HG03571 (cell line): ENCODE measurements around the gene BRD1.
"Not testable (repeated sequence)": the region's sequence is repeated elsewhere in the genome, so short reads cannot be mapped to it uniquely, and the experiment has no call there.

Experiments
- ATAC-seq: cut with Tn5 transposase; IDR thresholded peaks from one replicate; pipeline ENCODE4 v1.9.1; 2021; ENCODE audit not compliant: unreplicated experiment

Gene BRD1

GRCh38 chr22:49771266-49772065, 56.2 kb downstream of the BRD1 start:
- ATAC-seq, result no peak

DNA sequence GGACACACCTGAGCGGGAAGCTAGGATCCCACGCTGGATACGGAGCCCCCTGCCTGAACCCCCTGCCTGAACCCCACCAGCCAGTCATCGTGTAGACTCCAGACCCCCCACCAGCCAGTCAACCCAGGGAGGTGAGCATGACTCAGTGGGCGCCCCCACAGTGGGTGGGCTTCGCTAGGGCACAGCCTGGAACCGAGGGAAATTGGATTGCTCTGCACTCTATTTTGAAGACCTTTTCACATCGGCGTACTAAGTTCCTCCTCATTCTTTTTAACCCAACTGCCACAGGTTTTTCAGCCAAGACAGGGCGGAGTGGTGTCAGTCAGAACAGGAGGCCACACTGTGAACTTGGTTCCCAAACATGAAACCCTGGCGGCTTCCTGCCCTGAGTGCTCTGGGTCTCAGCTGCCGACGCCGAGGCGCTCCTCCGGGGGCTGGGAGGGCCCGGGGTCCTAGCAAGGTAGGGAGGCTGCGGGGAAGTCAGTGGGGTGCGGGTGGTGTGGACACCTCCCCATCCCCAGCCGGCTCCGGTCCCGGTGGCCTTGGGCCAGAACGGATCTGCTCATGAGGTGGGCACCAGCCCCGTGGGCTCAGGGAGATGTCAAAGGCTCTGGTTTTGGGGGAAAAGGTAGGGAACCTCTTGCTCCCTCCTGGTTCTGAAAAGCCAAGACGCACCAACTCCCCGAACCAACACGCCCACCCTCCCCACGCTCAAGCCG, 57.0 kb downstream of the BRD1 start:
- no peak for ATAC-seq

DNA sequence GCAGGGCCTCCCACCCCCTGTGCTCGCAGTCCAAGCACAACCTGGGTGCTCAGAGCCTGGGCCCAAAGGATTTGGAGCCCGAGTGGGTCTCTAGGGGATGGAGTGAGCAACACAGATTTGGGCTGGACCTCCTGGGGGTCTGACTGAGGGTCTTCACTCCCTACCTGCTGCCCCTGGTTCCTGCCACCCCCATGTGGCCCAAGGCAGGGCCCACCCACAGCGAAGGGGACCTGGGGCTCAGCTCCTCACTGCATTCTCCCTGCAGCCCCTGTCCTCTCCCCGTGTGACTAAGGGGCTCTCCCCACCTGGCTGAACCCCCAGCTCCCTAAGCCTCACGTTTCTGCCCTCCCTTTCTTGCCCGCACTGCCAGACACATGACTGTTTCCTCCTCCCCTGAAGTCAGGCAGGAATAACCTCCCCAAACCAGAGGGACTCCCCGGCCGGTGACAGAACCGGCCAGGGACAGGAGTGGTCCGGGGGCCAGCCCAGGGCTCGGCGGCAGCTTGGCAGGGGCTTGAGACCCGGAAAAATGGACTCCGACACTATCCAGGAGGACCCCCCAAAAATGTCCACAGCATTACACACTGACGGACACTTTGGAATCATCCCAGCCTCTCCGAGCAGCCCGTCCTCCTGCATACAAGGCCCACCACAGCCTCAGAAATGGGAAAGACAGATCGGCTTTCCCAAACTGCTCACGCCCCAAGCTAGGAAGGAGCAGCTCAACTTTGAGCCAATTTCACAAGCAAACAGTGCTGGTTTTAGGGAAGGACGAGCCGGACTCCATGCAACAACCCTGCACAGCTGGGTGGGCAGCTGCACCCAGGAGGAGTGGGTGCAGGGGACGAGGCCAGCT, 57.8 kb downstream of the BRD1 start:
- ATAC-seq, result no peak

DNA sequence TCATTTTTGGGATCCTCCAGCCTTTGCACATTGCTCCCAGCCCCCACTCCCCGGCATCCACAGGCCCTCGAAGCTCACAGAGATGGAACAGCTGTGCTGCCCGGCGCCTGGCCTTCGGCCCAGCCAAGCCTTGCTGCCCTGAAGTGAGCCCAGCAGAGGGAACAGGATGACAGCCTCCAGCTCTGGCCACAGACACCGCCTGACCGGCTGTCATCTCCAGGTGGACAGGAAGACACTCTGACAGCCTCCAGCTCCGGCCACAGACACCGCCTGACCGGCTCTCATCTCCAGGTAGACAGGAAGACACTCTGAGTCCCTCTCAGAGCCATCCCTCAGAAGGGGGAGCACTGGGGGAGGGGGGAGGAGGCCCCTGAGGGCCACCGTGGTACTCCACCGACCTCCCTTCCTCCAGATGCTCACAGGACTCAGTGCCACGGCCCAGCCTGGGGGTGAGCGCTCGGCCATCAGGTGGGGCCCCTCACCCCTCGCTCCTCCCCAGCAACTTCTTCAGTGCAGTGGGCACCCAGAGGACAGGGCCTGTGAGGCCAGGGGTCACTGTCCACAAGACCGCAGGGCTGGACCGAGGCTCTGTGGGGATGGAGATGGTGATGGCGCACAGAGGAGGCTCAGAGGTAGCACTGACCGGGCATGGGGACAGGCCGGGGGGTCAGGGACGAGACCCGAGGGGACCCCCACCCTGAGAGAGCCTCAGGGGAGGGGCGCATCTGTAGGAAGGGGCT, 58.6 kb downstream of the BRD1 start:
- no peak for ATAC-seq

DNA sequence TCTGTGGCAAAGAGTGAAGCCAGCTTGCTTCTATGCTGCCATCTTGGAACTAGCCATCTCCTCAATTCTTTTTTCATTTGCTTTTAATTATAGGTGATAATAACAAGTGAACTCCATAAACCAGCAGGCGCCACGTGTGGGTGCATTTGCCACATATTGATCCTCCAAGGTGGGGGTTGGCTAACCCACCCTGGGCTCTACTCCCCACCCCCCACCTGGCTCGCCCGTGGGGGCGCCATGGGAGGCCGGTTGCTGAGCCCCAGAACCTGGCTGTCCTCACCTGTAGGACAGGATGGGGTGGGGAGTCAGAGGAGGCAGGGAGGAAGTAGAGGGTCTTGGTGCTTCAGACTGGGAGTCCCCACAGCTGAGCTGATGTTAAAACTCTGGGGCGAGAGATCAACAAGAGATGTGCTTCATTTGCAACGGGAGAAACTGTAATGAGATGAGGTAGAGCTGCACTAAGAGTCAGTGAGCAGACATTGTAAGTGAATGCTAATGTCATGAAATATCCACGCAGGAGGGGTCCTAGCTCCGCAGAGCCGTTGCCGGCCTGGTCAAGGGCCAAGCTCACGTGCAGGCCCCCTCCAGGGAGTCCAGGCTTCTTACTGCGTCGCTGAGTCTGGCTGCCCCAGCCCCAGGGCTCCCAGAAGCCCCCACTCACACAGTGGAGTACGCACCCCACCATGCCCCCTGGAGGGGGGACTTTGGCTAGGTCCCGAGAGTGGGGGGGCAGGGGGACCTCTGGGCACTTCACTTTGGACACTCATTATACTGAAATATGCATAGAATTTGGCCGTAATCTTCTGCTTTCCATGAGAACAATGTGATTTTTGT, 59.4 kb downstream of the BRD1 start:
- no peak for ATAC-seq

DNA sequence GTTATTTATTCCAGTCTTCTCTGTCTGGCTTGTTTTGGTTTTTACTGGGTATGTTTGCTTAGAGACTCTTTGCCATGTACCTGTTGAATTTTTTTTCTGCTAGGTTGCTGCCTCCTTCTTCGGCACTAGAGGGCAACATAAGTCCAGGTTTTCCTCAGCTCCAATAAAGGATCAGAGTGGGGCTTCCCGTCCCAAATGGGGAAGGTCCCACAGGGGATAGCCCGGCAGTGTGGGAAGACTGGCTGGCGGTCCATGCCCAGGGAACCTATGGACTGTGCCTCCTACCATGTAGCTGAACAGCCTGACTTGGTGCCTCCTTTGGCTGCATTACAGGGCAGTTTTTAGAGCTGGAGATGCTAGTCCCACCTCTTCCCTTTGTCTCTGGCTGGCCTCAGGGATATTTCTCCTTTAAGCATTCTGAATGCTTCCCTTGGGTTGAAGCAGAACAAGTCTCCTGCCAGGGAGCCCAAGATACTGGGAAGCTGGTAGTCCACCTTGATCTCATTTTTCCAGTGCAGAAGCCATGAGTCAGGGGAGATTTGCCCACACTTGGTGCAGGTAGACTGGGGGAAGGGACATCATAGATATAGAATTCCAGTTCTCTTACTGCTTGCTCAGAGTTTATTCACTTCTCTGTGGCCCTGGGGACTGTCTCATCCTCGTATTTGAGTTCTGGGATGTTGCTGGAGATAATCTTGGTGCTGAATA, 60.2 kb downstream of the BRD1 start:
- no peak for ATAC-seq

DNA sequence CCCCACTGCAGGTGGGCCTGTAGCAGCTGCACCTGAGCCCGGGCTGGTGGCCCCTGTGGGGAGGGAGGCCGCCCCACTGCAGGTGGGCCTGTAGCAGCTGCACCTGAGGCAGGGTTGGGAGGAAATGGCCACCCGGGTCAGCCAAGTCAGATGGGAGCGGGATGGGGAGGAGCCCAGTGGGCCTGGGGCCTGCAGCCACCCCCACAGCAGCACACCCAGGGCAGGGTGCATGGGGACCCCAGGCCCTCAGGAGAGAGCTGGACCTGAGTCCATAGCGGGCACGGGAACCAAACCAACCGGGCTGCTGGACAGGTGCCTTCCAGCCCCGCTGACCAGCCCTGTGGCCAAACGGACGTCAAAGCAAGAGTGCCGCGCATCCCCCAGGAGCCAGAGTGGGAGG, 61.7 kb downstream of the BRD1 start:
- ATAC-seq, result no peak

GRCh38 chr22:49765091-49765771, 62.4 kb downstream of the BRD1 start:
- ATAC-seq, result no peak

DNA sequence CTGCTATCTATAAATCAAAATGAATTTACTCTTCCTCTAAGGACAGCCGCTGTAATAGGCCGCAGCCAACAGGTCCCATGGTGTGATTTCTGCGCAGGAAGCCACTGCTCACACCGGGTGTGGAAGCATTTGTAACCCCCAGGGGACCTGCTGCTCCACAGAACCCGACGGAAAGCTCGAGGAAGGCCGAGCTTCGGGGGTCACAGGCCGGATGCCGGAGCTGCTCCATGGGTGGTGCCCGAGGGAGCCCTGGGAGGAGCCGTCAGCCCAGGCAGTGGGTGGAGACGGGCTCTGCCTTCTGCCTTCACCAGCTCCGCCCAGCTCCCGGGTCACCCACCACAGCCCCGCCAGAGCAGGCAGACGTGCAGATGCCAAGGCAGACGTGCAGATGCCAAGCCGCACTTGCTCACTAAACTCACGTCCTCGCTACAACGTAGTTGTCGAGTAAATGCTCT, 63.5 kb downstream of the BRD1 start:
- ATAC-seq, result no peak

DNA sequence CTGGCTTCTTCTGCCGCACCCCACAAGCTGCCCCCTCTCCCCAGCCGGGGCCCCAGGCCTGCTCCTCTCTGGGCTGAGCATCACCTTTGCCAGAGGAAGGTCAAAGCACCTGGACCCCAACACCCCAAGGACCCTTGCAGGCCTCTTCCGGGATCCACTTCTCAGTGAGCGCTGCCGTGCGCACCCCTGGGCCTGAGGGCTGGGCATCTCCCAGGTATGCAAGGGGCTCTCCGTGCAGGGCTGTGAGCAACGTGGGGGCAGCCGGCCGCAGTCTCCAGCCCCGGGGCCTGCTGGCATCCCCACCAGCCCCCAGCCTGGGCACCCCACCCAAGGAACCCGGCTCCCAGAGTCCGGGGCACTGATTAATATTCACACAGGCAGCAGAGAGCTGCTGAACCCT, 64.0 kb downstream of the BRD1 start:
- ATAC-seq, result no peak

DNA sequence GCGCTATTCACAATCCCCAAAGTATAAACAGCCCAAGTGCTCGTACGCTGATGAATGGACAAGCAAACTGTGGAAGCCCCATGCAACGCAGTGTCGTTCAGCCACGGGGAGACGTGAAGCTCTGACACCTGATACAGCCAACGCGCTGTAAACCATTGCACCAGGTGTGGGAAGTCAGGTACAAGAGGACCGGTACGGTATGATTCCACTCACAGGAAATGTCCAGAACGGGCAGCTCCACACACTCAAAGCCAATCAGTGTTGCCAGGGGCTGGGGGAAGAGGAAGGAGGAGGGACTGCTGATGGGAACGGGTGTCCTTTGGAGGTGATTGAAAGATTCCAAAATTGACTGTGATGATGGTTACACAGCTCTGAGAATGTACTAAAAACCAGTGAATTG, 64.5 kb downstream of the BRD1 start:
- no peak for ATAC-seq

DNA sequence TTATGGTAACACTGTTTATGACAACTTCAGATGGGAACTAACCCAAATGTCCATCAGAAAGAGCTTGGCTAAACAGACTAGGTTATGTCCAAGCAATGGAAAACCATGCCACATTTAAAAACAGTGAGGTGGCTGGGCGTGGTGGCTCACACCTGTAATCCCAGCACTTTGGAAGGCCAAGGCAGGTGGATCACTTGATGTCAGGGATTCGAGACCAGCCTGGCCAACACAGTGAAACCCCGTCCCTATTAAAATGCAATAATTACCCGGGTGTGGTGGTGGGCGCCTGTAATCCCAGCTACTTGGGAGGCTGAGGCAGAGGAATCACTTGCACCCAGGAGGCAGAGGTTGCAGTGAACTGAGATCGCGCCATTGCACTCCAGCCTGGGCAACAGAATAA, 65.1 kb downstream of the BRD1 start:
- ATAC-seq, result not testable (repeated sequence)

- ATAC-seq, result no peak
These were observed 65.8 kb downstream of the BRD1 start for GRCh38 chr22:49761836-49762235.

DNA sequence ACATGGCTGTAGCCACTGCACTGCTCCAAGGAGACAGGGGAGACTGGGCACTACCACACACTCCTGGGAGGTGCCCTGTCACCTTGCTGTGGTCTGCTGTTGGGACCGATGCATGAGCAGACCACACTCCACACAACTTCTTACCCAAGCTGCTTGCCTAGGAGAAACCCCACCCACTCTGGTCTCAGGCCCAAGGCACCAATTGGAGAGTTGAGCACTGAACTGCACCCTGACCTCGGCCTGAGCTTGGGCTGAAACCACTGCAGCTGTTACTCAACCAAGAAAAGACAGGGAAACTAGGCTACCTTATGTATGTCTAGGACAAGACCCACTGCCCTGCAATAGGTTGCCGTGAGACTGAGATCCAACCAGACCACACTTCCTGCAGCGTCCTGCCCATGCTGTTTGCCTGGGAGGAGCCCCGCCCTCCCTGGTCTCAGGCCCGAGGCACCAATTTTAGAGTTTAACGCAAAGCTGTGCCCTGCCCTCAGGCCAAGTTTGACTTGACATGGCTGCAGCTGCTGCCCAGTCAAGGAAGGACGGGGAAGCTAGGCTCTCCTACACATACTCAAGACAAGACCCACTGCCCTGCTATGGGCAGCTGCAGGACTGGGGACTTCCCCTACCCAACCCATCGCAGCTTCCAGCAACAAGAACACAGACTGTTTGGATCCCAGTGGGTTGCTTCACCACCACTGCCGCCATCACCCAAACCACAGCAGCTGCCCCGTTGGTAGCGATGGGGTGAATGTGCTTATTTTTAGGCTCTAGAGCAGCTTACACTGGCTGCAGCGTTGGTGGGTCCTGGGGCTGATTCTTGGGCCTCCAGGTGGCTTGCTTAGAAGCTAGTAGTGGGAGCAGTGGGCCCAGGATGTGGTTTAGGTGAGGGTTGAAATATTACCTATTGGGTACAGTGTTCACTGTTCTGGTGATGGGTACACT, 66.8 kb downstream of the BRD1 start:
- ATAC-seq, result peak; percentile 57

DNA sequence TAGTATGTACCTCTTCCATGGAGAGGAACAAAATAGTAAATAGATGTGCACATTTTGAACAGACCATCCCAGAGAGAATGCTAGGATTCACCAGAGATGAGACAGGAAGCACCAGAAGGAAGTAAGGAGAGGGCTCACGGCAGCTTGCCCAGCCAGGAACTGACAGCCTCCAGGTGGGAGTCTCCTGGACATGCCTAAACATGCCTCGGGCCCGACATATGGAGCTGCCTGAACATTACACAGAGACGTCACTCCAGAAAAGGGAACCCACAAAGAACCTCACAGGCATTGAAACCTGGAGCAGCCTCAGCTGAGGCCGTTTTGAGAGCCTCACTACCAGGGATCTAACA, 67.4 kb downstream of the BRD1 start:
- ATAC-seq, result no peak

DNA sequence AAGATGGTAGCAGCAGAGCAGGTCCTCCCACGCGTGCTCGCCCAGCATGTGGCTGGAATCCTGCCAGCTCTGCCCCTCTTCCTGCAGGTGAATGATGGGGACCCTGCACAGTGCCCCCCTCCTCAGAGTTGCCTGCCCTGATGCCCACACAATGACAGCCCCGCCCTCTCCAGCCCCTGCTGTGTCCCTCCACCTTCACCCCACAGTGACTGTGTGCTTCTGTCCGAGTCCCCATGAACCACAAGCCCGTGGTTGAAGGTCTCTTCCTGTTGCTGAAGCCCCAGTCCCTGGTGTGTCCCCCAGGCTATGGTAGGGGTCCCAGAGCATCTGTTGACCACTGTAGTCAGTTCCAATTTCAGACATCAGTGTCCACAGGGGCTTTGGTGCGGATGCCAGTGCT, 71.0 kb downstream of the BRD1 start:
- ATAC-seq, result no peak

DNA sequence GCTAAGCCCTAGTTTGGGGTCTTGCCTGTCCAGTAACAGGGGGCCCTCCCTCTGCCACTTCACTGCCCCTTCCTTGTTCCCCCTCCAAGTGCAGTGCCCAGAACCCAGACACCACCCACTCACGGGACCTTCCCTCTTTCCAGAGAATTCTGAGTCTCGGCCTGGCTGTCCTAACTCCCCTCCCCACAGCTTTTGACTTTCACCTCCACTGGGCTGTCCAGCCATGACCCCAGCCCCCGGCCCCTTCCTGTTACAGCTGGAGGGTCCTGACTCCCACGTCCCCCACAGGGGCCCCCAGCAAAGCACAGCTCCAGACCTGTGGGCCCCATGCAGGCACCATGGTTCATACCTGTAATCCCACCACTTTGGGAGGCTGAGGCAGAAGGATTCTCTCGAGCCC, 71.5 kb downstream of the BRD1 start:
- no peak for ATAC-seq

- no peak for ATAC-seq
These were observed 72.1 kb downstream of the BRD1 start for GRCh38 chr22:49755631-49756001.
